ENCODE measurements around the gene TMPRSS11A.

TMPRSS11A gene

GRCh38 chr4:67963356-67963755 is at the start of gene TMPRSS11A:
Gene TMPRSS11A, minus strand, starts transcription at chr4:67963493. Its CDS starts 100 bp downstream, at chr4:67963393.
- no peak for DNase-seq (ENCODE audit: low spot score)

- DNase-seq (ENCODE audit: low spot score) = no peak
Measured at GRCh38 chr4:68011684-68012083, 48.4 kb upstream of the TMPRSS11A start.

- DNase-seq (ENCODE audit: low spot score) = no peak
Measured at GRCh38 chr4:68002906-68003305, 39.6 kb upstream of the TMPRSS11A start.

GRCh38 chr4:67996127-67996526 is 32.8 kb upstream of the TMPRSS11A start:
- no peak for DNase-seq (ENCODE audit: low spot score)

GRCh38 chr4:67988991-67989390 is 25.7 kb upstream of the TMPRSS11A start:
- no peak for DNase-seq (ENCODE audit: low spot score)

GRCh38 chr4:67983333-67983732 is 20.0 kb upstream of the TMPRSS11A start:
- no peak for DNase-seq (ENCODE audit: low spot score)

- DNase-seq (ENCODE audit: low spot score) = no peak
Measured at GRCh38 chr4:67980512-67980911, 17.2 kb upstream of the TMPRSS11A start.

GRCh38 chr4:67973608-67974007 is 10.3 kb upstream of the TMPRSS11A start:
- no peak for DNase-seq (ENCODE audit: low spot score)

GRCh38 chr4:67954890-67955289 is 8.4 kb downstream of the TMPRSS11A start:
- DNase-seq (ENCODE audit: low spot score) = no peak

- DNase-seq (ENCODE audit: low spot score) = no peak
Measured at GRCh38 chr4:67941074-67941473, 22.2 kb downstream of the TMPRSS11A start.

GRCh38 chr4:67940506-67940905 is 22.8 kb downstream of the TMPRSS11A start:
- no peak for DNase-seq (ENCODE audit: low spot score)

- DNase-seq (ENCODE audit: low spot score) = no peak
Measured at GRCh38 chr4:67939195-67939594, 24.1 kb downstream of the TMPRSS11A start.

GRCh38 chr4:67935888-67936287 is 27.4 kb downstream of the TMPRSS11A start:
- no peak for DNase-seq (ENCODE audit: low spot score)

- DNase-seq (ENCODE audit: low spot score) = no peak
Measured at GRCh38 chr4:67934628-67935027, 28.7 kb downstream of the TMPRSS11A start.

GRCh38 chr4:67933755-67934154 is 29.5 kb downstream of the TMPRSS11A start:
- DNase-seq (ENCODE audit: low spot score) = no peak

- DNase-seq (ENCODE audit: low spot score) = no peak
Measured at GRCh38 chr4:67933038-67933437, 30.3 kb downstream of the TMPRSS11A start.

GRCh38 chr4:67931256-67931655 is 32.0 kb downstream of the TMPRSS11A start:
- no peak for DNase-seq (ENCODE audit: low spot score)

GRCh38 chr4:67929426-67929825 is 33.9 kb downstream of the TMPRSS11A start:
- DNase-seq (ENCODE audit: low spot score) = no peak

GRCh38 chr4:67928546-67928945 is 34.7 kb downstream of the TMPRSS11A start:
- no peak for DNase-seq (ENCODE audit: low spot score)

GRCh38 chr4:67927251-67927650 is 36.0 kb downstream of the TMPRSS11A start:
- no peak for DNase-seq (ENCODE audit: low spot score)

GRCh38 chr4:67926485-67926884 is 36.8 kb downstream of the TMPRSS11A start:
- no peak for DNase-seq (ENCODE audit: low spot score)

GRCh38 chr4:67922697-67923096 is 40.6 kb downstream of the TMPRSS11A start:
- DNase-seq (ENCODE audit: low spot score) = no peak

GRCh38 chr4:67918428-67918827 is 44.9 kb downstream of the TMPRSS11A start:
- no peak for DNase-seq (ENCODE audit: low spot score)

- no peak for DNase-seq (ENCODE audit: low spot score)
Measured at GRCh38 chr4:67915400-67915966, 47.8 kb downstream of the TMPRSS11A start.

GRCh38 chr4:67912080-67912479 is 51.2 kb downstream of the TMPRSS11A start:
- DNase-seq (ENCODE audit: low spot score) = no peak
